Gastrocnemius medialis (tissue), 4 donors: ENCODE results near the gene ORAI2.

Experiments
- CTCF ChIP-seq, 5 experiments: fragments of 450-650 bp in 3 of 5; fragments of 200-600 bp in 2 of 5; sonication (generic) in 2 of 5; IDR thresholded peaks in 4 of 5; conservative IDR thresholded peaks in 1 of 5; 1 replicate in 4 of 5; 2 replicates in 1 of 5; pipeline ENCODE4 v1.5.1; 2016 to 2019; ENCODE audit warnings: antibody characterized with exemption in 5 of 5, mild to moderate bottlenecking in 3 of 5, moderate library complexity in 3 of 5
- POLR2A ChIP-seq, 2 donors: fragments of 450-650 bp; IDR thresholded peaks; one replicate each; pipeline ENCODE4 v1.6.1; 2017; ENCODE audit warnings: antibody characterized with exemption in 2 of 2, mild to moderate bottlenecking in 2 of 2, moderate library complexity in 2 of 2

- TF ChIP-seq POLR2A (IDR thresholded peaks at IDR 0.05) (no peak), CTCF (IDR thresholded peaks at IDR 0.05 in 4 of 5, conservative IDR thresholded peaks at IDR 0.05 in 1 of 5) (no peak)
Measured at GRCh38 chr7:102432442-102433218, 745 bp upstream of the ORAI2 start.
